GM12878 (cell line): Measurements from ENCODE around the gene TRIM26. TPM values are rescaled to one million over a fixed set of nuclear protein-coding genes. Genes with fewer than 3 reads are reported as not detected.

Experiments used
- ATAC-seq: fragments of 200-7000 bp; cut with Tn5 transposase; 3 replicates; pipeline ENCODE4 v1.9.1; 2020; ENCODE audit warnings: mild to moderate bottlenecking, moderate library complexity
- BruUV-seq: library from RNA; stranded (reverse); fragments of 400-500 nt; replicated peaks from 2 replicates; lab custom pipeline; 2021; lab: Mats Ljungman, UMichigan
- CTCF ChIA-PET: fragments of 300-600 bp; sonication (Branson Sonifier 250); formaldehyde crosslinking; extraction: SDS; loops from one replicate; lab custom pipeline; 2021; ENCODE audit warnings: inconsistent platforms; lab: Yijun Ruan, JAX
- POLR2A ChIA-PET: fragments of 350-600 bp; formaldehyde crosslinking; extraction: SDS; loops from one replicate; lab custom pipeline; 2021; ENCODE audit warnings: inconsistent platforms; lab: Charles Lee
- RAD21 ChIA-PET: fragments of 300-600 bp; sonication (Branson Sonifier 250); formaldehyde crosslinking; loops from one replicate; lab custom pipeline; 2023; ENCODE audit warnings: antibody characterized with exemption; ENCODE audit not compliant: unreplicated experiment; lab: Charles Lee
- SMC1A ChIA-PET: fragments of 300-600 bp; sonication (Branson Sonifier 250); formaldehyde crosslinking; loops from one replicate; lab custom pipeline; 2023; ENCODE audit not compliant: unreplicated experiment, uncharacterized antibody; lab: Charles Lee
- DNase-seq: peaks from one replicate; pipeline ENCODE4 v3.0.0-alpha.2; 2011; ENCODE audit warnings: low read depth, low spot score
- FAIRE-seq: peaks from 3 replicates; lab custom pipeline; 2011; peaks lifted over from hg19 to GRCh38; lab: Jason Lieb, UNC
- H2AFZ ChIP-seq: 2 replicates; pipeline ENCODE4 v1.6.0; 2011; ENCODE audit warnings: low read depth, low read length, control low read depth; ENCODE audit not compliant: control insufficient read depth
- H3K27ac ChIP-seq: 2 replicates; pipeline ENCODE4 v1.5.1; 2011; ENCODE audit warnings: control low read depth; ENCODE audit not compliant: control insufficient read depth, insufficient read depth
- H3K27me3 ChIP-seq, 2 experiments: replicated peaks in 1 of 2; 2 replicates each; pipeline versions ENCODE4 v1.6.0 to v1.6.1; 2011; ENCODE audit warnings: low read length in 1 of 2; ENCODE audit not compliant: control insufficient read depth in 2 of 2, insufficient read depth in 2 of 2
- H3K36me3 ChIP-seq, 2 experiments: 2 replicates each; pipeline ENCODE4 v1.5.1; 2011; ENCODE audit warnings: low read length in 1 of 2; ENCODE audit not compliant: control insufficient read depth in 2 of 2, insufficient read depth in 2 of 2
- H3K4me1 ChIP-seq: 2 replicates; pipeline ENCODE4 v1.6.1; 2011; ENCODE audit warnings: mild to moderate bottlenecking, low read length, moderate library complexity, mixed read lengths; ENCODE audit not compliant: control insufficient read depth, insufficient read depth
- H3K4me2 ChIP-seq: 2 replicates; pipeline ENCODE4 v1.6.0; 2011; ENCODE audit warnings: control low read depth; ENCODE audit not compliant: control insufficient read depth, insufficient read depth
- H3K4me3 ChIP-seq: fragments of 200-600 bp; sonication (generic); 2 replicates; pipeline ENCODE4 v1.5.1; 2016
- H3K79me2 ChIP-seq: 2 replicates; pipeline ENCODE4 v1.6.0; 2011; ENCODE audit warnings: low read length; ENCODE audit not compliant: control insufficient read depth, insufficient read depth
- H3K9ac ChIP-seq: 2 replicates; pipeline ENCODE4 v1.8.0; 2011; ENCODE audit warnings: low read length, control low read depth, mixed read lengths; ENCODE audit not compliant: control insufficient read depth, insufficient read depth
- H3K9me3 ChIP-seq: replicated peaks from 3 replicates; pipeline ENCODE4 v1.5.1; 2011; ENCODE audit warnings: mild to moderate bottlenecking, low read length; ENCODE audit not compliant: control insufficient read depth, insufficient read depth
- H4K20me1 ChIP-seq: 2 replicates; pipeline ENCODE4 v1.6.0; 2011; ENCODE audit not compliant: control insufficient read depth, insufficient read depth
- BACH1 ChIP-seq: fragments of 450-650 bp; IDR thresholded peaks from 2 replicates; pipeline ENCODE4 v1.6.1; 2017; ENCODE audit warnings: mild to moderate bottlenecking, borderline replicate concordance
- CHD2 ChIP-seq: IDR thresholded peaks from 2 replicates; pipeline ENCODE4 v1.6.1; 2011; ENCODE audit warnings: low read depth, low read length, improper control_type of control experiment, borderline replicate concordance
- CREB1 ChIP-seq: IDR thresholded peaks from 2 replicates; pipeline ENCODE4 v1.6.1; 2012; ENCODE audit warnings: low read depth, mild to moderate bottlenecking, inconsistent platforms
- EZH2 ChIP-seq: IDR thresholded peaks from 2 replicates; pipeline ENCODE4 v1.6.1; 2012; ENCODE audit warnings: low read depth, mild to moderate bottlenecking, control low read depth, inconsistent platforms, low read length, borderline replicate concordance; ENCODE audit not compliant: control insufficient read depth
- FOXM1 ChIP-seq: IDR thresholded peaks from 2 replicates; pipeline ENCODE4 v1.6.1; 2012; ENCODE audit warnings: low read depth, mild to moderate bottlenecking, inconsistent platforms, low read length, moderate library complexity
- IRF3 ChIP-seq: fragments of 450-650 bp; IDR thresholded peaks from 2 replicates; pipeline ENCODE4 v1.6.1; 2014; ENCODE audit warnings: mild to moderate bottlenecking
- MTA2 ChIP-seq: fragments of 450-650 bp; IDR thresholded peaks from 2 replicates; pipeline ENCODE4 v1.6.1; 2016; ENCODE audit warnings: low read depth, mild to moderate bottlenecking, moderate library complexity
- NFYB ChIP-seq: IDR thresholded peaks from 2 replicates; pipeline ENCODE4 v1.6.1; 2011; ENCODE audit warnings: low read depth, mild to moderate bottlenecking, low read length, improper control_type of control experiment, moderate library complexity; ENCODE audit not compliant: insufficient read depth
- NKRF ChIP-seq: fragments of 450-650 bp; conservative IDR thresholded peaks from 2 replicates; pipeline ENCODE4 v1.6.1; 2017; ENCODE audit warnings: mild to moderate bottlenecking, moderate library complexity
- PAX8 ChIP-seq: fragments of 450-650 bp; IDR thresholded peaks from 2 replicates; pipeline ENCODE4 v1.6.1; 2017; ENCODE audit warnings: mild to moderate bottlenecking, moderate library complexity
- RELA ChIP-seq: fragments of 450-650 bp; IDR thresholded peaks from 2 replicates; pipeline ENCODE4 v1.8.0; 2014; ENCODE audit warnings: borderline replicate concordance; ENCODE audit not compliant: partially characterized antibody
- YBX1 ChIP-seq: fragments of 450-650 bp; IDR thresholded peaks from 2 replicates; pipeline ENCODE4 v1.6.1; 2016; ENCODE audit warnings: antibody characterized with exemption
- WGBS: methylation state at CpG from one replicate; pipeline ENCODE4 v1.1.6; 2016; ENCODE audit warnings: low lambda C conversion rate; ENCODE audit not compliant: insufficient replicate concordance, insufficient coverage; ENCODE audit errors: missing lambda C conversion rate; 5-methylcytosine and 5-hydroxymethylcytosine counted together
- in situ Hi-C: fragments of 300-500 bp; cut with MboI; formaldehyde crosslinking; loops from 9 replicates; pipeline ENCODE4 v1.14.3; 2018; ENCODE audit warnings: mixed read lengths
- intact Hi-C: fragments of 100-400 bp; cut with micrococcal nuclease; formaldehyde crosslinking; loops from one replicate; pipeline ENCODE4 v1.14.2; 2022; ENCODE audit not compliant: unreplicated experiment
- polyA plus RNA-seq, 11 experiments: library from polyadenylated mRNA; depleted of rRNA in 4 of 11; unstranded in 6 of 11; stranded (reverse) in 5 of 11; fragments of >200 nt; fragmentation: Nextera tagmentation in 4 of 11; fragmentation: Illumina TruSeq in 1 of 11; extraction: Ambion mirVana in 4 of 11; extraction: Trizol in 1 of 11; gene quantifications; 1 replicate in 1 of 11; 2 replicates in 10 of 11; pipeline versions ENCODE4 v1.2.1 to v1.2.3, GENCODE V29; 2011 to 2016; ENCODE audit warnings: inconsistent platforms in 2 of 11, missing spikeins in 2 of 11, low read depth in 1 of 11
- total RNA-seq, 4 experiments: library from RNA; depleted of rRNA in 3 of 4; stranded (reverse); fragments of >200 nt in 3 of 4; fragmentation: Illumina TruSeq in 1 of 4; extraction: Trizol in 1 of 4; gene quantifications; 2 replicates each; pipeline versions ENCODE4 v1.2.1 to v1.2.3, GENCODE V29; 2013 to 2021
- TF ChIP-seq, protein P1 (sequence below): fragments of 150-350 bp; IDR thresholded peaks from 2 replicates; pipeline ENCODE4 v1.6.1; 2014; ENCODE audit warnings: mild to moderate bottlenecking, low read depth, low read length
- TF ChIP-seq, protein P2 (sequence below): fragments of 450-650 bp; formaldehyde crosslinking; IDR thresholded peaks from 2 replicates; pipeline ENCODE4 v1.4.0; 2022; ENCODE audit warnings: mild to moderate bottlenecking, moderate library complexity

TRIM26 gene
- total and polyA plus RNA-seq, 10 of the 15 experiments (the other 5 are each of a cell fraction or from before 2014, with no cell fraction given): 13.1 to 79.6 (median 63.6) TPM

- H3K79me2 ChIP-seq: peaks cover 1% of the 10 kb centered on the region; the same call in 1 of the 2 replicates
- in situ Hi-C loops: no loop called here
- no peaks in the 10 kb centered on the region; a peak in 2 of 4 replicates for H3K36me3 ChIP-seq
- FAIRE-seq (peak; percentile 13), DNase-seq (peak; percentile 74), ATAC-seq (peak; percentile 96)
- ChIA-PET CTCF (interaction anchor here (0.6 to 1.4 kb wide), 6 partner anchors 9 to 656 kb away, joined by 3 to 6 read pairs (median 3); no protein-coding TSS in a partner anchor), RAD21 (interaction anchor here (1.0 kb wide), 2 partner anchors 46 to 157 kb away, joined by 3 to 4 read pairs; partner anchors contain the start of gene TRIM26), SMC1A (interaction anchor here (1.0 to 1.8 kb wide), 5 partner anchors 8 to 156 kb away, joined by 3 to 7 read pairs (median 3); no protein-coding TSS in a partner anchor), POLR2A (interaction anchor here (0.6 to 1.4 kb wide), 5 partner anchors 10 to 66 kb away, joined by 3 to 6 read pairs (median 5); no protein-coding TSS in a partner anchor)
- H3K4me3 ChIP-seq: peak overlapping the region; percentile 78
- H3K9ac ChIP-seq: peak overlapping the region; percentile 84
- peak overlapping the region; percentile 89 for H3K4me2 ChIP-seq
- peaks cover 3% of the 10 kb centered on the region; the same call in 1 of the 2 replicates for H3K4me1 ChIP-seq
- no peaks in the 10 kb centered on the region for H4K20me1 ChIP-seq
- WGBS: under 1% methylated on average over 54 of the region's 56 CpGs
- H3K27me3 ChIP-seq: no peaks in the 10 kb centered on the region; a peak in 1 of 4 replicates
- intact Hi-C loops: no loop called here
- H3K9me3 ChIP-seq: no peaks in the 10 kb centered on the region
- TSS peak; percentile 65 for BruUV-seq
- peak overlapping the region; percentile 95 for H2AFZ ChIP-seq
- H3K27ac ChIP-seq: peak overlapping the region; percentile 71
- TF ChIP-seq YBX1 (no peak), MTA2 (no peak), RELA (peak; percentile 56), EZH2 (no peak), NKRF (peak; percentile 63), CREB1 (peak; percentile 94), BACH1 (no peak), IRF3 (no peak), NFYB (peak; percentile 96), CHD2 (no peak; the same call in 1 of the 2 replicates), FOXM1 (no peak), PAX8 (no peak)
- TF ChIP-seq, protein P1, sequence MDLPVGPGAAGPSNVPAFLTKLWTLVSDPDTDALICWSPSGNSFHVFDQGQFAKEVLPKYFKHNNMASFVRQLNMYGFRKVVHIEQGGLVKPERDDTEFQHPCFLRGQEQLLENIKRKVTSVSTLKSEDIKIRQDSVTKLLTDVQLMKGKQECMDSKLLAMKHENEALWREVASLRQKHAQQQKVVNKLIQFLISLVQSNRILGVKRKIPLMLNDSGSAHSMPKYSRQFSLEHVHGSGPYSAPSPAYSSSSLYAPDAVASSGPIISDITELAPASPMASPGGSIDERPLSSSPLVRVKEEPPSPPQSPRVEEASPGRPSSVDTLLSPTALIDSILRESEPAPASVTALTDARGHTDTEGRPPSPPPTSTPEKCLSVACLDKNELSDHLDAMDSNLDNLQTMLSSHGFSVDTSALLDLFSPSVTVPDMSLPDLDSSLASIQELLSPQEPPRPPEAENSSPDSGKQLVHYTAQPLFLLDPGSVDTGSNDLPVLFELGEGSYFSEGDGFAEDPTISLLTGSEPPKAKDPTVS: no peak
- TF ChIP-seq, protein P2, sequence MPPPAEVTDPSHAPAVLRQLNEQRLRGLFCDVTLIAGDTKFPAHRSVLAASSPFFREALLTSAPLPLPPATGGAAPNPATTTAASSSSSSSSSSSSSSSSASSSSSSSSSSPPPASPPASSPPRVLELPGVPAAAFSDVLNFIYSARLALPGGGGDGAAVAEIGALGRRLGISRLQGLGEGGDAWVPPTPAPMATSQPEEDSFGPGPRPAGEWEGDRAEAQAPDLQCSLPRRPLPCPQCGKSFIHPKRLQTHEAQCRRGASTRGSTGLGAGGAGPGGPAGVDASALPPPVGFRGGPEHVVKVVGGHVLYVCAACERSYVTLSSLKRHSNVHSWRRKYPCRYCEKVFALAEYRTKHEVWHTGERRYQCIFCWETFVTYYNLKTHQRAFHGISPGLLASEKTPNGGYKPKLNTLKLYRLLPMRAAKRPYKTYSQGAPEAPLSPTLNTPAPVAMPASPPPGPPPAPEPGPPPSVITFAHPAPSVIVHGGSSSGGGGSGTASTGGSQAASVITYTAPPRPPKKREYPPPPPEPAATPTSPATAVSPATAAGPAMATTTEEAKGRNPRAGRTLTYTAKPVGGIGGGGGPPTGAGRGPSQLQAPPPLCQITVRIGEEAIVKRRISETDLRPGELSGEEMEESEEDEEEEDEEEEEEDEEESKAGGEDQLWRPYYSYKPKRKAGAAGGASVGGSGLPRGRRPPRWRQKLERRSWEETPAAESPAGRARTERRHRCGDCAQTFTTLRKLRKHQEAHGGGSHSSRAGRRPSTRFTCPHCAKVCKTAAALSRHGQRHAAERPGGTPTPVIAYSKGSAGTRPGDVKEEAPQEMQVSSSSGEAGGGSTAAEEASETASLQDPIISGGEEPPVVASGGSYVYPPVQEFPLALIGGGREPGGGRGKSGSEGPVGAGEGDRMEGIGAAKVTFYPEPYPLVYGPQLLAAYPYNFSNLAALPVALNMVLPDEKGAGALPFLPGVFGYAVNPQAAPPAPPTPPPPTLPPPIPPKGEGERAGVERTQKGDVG (CRISPR knock-in tag): no peak
These were observed 46.2 kb upstream of the TRIM26 start for GRCh38 chr6:30259140-30260035.
